Measurements from ENCODE around the gene SELENON.

SELENON gene

DNA sequence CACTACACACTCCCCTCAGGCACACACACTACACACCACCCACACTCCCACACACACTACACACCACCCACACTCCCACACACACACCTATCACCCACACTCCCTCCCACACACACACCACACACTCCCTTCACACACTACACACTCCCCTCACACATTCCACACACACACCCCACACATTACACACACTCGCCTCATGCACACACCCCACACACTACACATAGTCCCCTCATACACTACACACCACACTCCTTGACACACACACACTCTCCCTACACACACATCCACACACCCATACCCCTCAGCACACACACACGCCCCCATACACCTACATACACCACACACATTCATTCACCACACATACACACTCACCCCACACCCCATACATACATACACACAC lies 31.0 kb upstream of the SELENON start:
- TF ChIP-seq, protein P1, sequence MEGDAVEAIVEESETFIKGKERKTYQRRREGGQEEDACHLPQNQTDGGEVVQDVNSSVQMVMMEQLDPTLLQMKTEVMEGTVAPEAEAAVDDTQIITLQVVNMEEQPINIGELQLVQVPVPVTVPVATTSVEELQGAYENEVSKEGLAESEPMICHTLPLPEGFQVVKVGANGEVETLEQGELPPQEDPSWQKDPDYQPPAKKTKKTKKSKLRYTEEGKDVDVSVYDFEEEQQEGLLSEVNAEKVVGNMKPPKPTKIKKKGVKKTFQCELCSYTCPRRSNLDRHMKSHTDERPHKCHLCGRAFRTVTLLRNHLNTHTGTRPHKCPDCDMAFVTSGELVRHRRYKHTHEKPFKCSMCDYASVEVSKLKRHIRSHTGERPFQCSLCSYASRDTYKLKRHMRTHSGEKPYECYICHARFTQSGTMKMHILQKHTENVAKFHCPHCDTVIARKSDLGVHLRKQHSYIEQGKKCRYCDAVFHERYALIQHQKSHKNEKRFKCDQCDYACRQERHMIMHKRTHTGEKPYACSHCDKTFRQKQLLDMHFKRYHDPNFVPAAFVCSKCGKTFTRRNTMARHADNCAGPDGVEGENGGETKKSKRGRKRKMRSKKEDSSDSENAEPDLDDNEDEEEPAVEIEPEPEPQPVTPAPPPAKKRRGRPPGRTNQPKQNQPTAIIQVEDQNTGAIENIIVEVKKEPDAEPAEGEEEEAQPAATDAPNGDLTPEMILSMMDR (IDR thresholded peaks at IDR 0.05; ENCODE audit: low read depth, low read length, missing control alignments) = no peak
- no peak for DNase-seq
- in situ Hi-C loops (cut with HindIII; ENCODE audit: low pct_ligation_motif_present, low sequenced_read_pairs) = no loop called here
- Histone ChIP-seq H3K27me3 (replicated peaks) (no peaks in the 10 kb centered on the region), H3K36me3 (replicated peaks) (no peaks in the 10 kb centered on the region), H3K4me3 (ENCODE audit: low read depth, low read length) (no peak overlapping the region), H3K27ac (no peak overlapping the region)

DNA sequence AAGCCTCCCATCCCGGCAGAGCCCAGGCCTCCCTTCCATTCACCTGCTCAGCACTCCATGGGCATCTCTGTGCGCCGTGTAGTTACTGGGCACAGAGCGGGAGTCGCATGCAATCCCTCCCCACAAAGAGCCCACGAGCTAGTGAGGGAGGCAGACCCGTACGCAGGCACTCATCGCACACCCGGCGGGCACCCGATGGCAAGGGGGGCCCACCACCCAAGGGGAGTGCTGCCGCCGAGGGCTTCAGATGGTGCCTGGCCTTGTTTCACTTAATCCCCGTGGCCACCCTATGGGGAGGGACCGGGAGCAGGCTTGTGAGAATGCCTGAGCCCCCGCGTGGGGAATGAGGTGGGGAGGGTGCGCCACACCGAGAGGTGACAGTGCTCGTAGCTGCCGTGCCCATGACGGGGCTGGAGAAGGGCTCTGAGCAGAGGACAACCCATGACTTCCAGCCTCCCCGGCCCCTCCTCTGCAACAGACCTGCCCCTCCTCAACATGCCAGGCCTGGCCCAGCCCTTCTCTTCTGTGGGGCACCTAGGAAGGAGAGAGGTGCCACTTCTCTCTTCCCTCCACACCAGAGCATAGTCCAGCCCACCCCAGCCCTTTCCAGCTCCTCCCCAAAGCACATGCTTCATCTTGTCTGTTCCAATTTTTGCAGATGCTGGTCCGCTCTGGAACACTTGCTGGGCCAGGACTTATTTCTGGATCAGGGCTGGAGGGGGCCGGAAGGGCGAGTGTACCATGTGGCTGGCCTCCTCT lies 30.2 kb upstream of the SELENON start:
- in situ Hi-C loops (cut with HindIII; ENCODE audit: low pct_ligation_motif_present, low sequenced_read_pairs) = no loop called here
- Histone ChIP-seq H3K27me3 (replicated peaks) (no peaks in the 10 kb centered on the region), H3K36me3 (replicated peaks) (no peaks in the 10 kb centered on the region), H3K27ac (no peak overlapping the region), H3K4me3 (ENCODE audit: low read depth, low read length) (no peak overlapping the region)
- DNase-seq = no peak
- TF ChIP-seq, protein P1 (IDR thresholded peaks at IDR 0.05; ENCODE audit: low read depth, low read length, missing control alignments) = no peak

DNA sequence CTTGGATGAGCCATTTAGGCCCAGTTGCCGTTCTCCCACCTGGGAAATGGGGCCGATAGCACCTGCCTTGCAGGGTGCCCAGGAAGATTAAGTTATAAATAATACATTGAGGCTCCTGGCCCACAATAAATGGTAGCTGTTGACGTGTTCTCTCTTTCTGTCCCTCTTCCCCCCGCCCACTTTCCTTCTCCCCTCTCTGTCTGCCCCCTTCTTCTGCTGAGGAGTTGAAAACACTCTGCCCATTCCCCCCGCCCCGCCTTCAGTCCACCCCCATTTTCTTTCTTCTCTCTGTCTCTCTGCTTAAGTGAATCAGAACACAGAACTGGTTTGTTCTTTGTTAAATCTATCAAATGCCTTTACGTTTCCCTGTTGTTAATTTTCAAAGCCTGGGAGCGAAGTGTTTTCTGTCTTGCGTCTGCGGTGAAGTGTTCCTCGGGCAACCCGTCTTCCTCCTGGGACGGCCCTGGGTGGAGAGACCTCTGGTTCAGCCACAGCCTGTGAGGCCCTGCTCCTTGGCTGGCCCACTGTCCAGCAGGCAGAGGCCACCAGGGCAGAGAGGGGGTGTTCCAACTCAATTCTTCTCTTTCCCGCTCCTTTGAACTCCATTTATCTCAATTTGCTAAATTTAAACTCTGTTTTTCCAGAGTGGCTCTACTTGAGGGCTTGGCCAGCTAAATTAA lies 29.3 kb upstream of the SELENON start:
- no peak overlapping the region for H3K4me3 ChIP-seq (ENCODE audit: low read depth, low read length)
- no peak overlapping the region for H3K27ac ChIP-seq
- TF ChIP-seq, protein P1 (IDR thresholded peaks at IDR 0.05; ENCODE audit: low read depth, low read length, missing control alignments) = no peak
- H3K36me3 ChIP-seq (replicated peaks) = no peaks in the 10 kb centered on the region
- H3K27me3 ChIP-seq (replicated peaks) = no peaks in the 10 kb centered on the region
- DNase-seq = no peak
- in situ Hi-C loops (cut with HindIII; ENCODE audit: low pct_ligation_motif_present, low sequenced_read_pairs) = no loop called here

DNA sequence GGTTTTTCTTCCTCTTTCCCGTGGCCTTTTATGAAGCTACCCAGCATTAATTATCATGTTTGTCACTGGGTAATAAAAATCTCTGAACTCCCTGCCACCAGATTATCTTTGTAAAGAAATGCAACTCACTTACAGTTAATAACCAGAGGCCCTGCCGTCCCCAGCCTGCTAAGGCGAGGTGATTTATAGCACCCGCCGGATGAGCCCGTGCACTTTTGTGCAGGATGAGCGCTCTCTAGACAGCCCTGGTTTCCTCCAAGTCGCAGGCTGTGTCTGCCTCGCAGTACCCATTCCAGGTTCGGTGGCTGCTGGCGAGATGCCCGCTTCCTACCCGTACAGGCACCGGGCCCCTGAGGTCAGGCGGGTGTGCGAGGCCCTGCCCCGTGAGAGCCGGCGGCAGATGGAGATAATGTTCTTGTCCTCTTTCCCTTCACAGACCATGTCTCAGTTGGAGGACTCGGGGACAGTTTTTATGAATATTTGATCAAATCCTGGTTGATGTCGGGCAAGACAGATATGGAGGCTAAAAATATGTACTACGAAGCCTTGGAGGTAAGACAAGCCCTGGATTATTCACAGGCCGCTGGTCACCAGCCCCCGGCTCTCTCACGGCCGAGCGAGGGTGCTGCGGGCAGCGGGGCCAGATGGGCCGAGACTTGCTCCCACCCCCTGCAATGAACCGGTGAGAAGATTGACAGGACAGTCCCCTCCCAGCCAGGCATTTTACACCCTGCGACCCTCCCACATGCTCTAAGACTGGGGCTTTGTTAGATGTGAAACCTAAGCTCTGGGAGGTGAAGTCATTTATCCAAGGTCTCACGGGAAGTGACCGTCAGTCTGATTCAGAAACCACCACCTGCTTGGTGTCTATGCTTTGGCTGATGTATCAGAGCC lies 28.5 kb upstream of the SELENON start:
- DNase-seq = no peak
- Histone ChIP-seq H3K4me3 (ENCODE audit: low read depth, low read length) (no peak overlapping the region), H3K27me3 (replicated peaks) (no peaks in the 10 kb centered on the region), H3K36me3 (replicated peaks) (no peaks in the 10 kb centered on the region), H3K27ac (no peak overlapping the region)
- in situ Hi-C loops (cut with HindIII; ENCODE audit: low pct_ligation_motif_present, low sequenced_read_pairs) = no loop called here
- TF ChIP-seq, protein P1 (IDR thresholded peaks at IDR 0.05; ENCODE audit: low read depth, low read length, missing control alignments) = no peak

DNA sequence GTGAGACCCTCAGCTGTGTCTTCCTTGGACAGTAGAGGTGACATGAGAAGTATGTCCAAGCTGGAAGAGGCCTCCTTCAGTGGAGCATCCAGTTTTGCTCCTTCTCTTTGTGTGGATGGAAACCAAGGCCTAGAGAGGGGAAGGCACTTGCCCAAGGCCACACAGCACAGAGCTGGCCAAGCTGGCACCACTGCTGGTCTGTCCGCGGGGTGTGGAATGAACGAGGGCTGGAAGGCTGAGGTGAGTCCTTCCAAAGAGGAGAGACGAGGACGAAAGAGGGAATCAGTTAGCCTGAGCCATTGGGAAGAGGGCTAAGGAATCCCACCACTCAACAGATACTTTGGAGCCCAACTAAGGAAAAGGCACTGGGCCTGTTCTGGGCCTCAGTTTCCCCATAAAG lies 27.8 kb upstream of the SELENON start:
- in situ Hi-C loops (cut with HindIII; ENCODE audit: low pct_ligation_motif_present, low sequenced_read_pairs) = no loop called here
- TF ChIP-seq, protein P1 (IDR thresholded peaks at IDR 0.05; ENCODE audit: low read depth, low read length, missing control alignments) = no peak
- no peaks in the 10 kb centered on the region for H3K27me3 ChIP-seq (replicated peaks)
- H3K36me3 ChIP-seq (replicated peaks) = no peaks in the 10 kb centered on the region
- no peak overlapping the region for H3K27ac ChIP-seq
- no peak overlapping the region for H3K4me3 ChIP-seq (ENCODE audit: low read depth, low read length)
- DNase-seq = no peak

All from brain microvascular endothelial cell (primary cell).